GM19025 (cell line): ENCODE data around the gene BATF3.

Experiments
- ATAC-seq: cut with Tn5 transposase; IDR thresholded peaks from one replicate; pipeline ENCODE4 v1.9.1; 2021; ENCODE audit warnings: mild to moderate bottlenecking, low read depth, moderate library complexity; ENCODE audit not compliant: unreplicated experiment

The BATF3 gene

DNA sequence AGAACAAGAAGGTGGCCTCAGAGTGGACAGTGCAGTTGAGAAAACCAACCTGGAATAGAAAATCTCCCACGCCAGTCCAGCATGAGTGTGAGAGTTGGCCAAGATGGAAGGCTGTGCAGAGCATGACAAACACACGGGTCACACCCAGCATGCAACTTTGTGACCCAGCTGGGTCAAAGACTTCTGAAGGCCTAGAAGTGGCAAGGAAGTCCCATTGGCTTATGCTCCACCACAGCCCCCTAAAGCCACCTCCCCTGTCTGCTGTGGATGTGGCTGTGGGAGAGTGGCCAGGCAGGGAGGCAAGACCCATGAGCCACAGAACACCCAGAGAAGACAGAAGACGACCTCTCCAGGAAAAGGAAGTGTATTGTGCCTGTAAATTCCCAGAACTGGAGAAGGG, 13.6 kb downstream of the BATF3 start:
- ATAC-seq = no peak

- ATAC-seq = no peak
These were observed 14.2 kb downstream of the BATF3 start for GRCh38 chr1:212685429-212685828.

DNA sequence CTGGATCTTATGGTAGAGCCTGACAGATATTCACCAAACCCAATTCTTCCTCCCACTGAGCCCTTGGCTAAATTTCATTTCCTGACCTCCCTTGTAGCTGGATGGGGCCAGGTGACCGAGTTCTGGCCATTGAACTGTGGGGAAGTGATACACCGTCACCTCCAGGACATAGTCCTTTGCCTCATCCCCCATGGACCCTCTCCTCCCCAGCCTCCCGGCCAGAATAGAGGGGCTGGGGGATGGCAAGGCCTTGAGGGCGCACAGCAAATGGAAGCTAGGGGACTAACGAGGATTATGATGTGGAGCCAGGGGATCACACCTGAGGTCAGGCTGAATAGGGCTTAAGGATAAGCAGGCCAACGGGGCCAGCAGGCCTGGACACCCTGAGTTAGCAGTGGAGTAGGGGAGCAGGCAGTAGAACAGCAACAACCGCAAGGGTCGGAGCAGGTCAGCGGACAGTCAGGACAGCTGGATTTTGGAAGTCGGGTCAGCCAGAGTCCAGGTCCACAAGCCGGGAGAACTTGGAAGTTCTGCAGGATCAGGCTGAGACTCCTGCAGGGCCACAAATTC, 15.0 kb downstream of the BATF3 start:
- no peak for ATAC-seq

- ATAC-seq = no peak
These were observed 15.6 kb downstream of the BATF3 start for GRCh38 chr1:212684076-212684475.

DNA sequence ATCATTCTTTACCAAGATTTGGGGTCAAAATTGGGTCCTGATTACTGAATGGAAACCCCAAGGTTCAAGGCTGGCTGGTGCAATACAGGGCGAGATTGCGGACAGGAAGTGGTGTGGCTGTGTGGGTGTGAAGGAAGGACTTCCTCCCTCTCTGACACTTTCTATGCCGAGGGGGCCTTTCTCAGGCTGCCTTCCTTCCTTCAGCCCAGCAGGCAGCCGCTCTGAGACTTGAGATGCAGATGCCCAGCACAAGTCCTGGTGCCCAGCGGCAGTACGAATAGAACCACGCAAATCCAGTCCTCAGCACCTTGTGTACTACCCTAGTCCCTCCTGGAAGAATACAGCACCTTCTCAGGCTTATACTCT, 16.3 kb downstream of the BATF3 start:
- peak; percentile 58 for ATAC-seq

GRCh38 chr1:212680680-212681389, 18.8 kb downstream of the BATF3 start:
- no peak for ATAC-seq

GRCh38 chr1:212678456-212679410, 20.9 kb downstream of the BATF3 start:
- peak; percentile 56 for ATAC-seq

DNA sequence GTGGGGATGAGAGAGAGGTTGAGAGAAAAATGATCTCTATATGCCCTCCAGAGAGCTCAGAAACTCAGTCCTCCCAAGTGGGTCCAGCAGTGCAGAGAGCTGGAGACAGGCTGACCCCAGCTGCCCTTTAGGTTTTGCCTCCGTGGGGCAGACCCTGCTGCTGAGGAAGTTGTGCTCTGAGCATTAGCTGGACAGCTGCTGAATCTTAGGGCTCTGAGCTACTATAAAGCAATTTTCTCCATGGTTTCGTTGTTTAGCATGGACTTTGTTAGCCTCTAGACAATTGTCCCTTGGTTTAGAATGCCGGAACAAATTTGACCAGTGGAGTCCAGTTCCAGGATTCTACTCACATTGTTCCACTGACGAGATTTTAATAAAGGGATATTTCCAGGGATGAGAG, 22.1 kb downstream of the BATF3 start:
- ATAC-seq = no peak

- no peak for ATAC-seq
These were observed 22.5 kb downstream of the BATF3 start for GRCh38 chr1:212677136-212677535.

GRCh38 chr1:212675675-212676074, 24.0 kb downstream of the BATF3 start:
- ATAC-seq = no peak

DNA sequence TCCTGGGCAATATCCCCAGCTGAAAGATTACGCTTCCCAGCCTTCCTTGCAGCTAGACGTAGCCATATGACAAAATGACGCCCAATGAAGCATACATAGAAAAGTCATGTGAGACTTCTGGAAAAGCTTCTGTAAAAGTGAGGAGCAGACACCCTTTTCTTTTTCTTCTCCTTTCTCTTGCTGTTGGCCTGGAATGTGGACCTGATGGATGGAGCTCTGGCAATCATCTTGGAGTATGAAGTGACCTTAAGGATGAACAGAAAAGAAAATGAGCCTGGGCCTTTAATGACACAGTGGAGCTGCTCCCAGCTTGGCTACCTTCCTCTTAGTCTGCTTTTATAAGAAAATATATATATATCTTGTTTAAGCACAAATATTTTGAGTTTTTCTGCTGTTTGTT, 24.8 kb downstream of the BATF3 start:
- no peak for ATAC-seq

GRCh38 chr1:212671342-212672031, 28.2 kb downstream of the BATF3 start:
- peak; percentile 56 for ATAC-seq

DNA sequence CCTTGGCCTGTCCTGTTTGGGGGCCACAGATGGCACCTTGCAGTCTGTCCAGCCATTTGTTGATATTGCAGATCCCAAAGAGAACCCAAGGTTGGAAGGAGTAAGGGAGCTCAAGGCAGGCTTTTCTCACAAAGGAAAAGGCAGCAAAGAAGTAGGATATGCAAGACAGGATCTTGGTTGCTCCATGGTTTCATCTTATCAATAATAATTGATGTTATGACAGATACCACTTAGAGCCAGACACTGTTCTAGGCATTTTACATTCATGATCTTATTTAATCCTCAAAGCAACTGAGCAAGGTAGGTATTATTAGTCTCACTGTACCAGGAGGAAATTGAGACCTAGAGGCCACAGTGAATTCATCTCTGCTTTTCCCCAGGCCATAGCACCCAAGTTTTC, 28.8 kb downstream of the BATF3 start:
- no peak for ATAC-seq

- no peak for ATAC-seq
These were observed 29.3 kb downstream of the BATF3 start for GRCh38 chr1:212670301-212670700.

- no peak for ATAC-seq
These were observed 30.0 kb downstream of the BATF3 start for GRCh38 chr1:212669600-212669999.

GRCh38 chr1:212669102-212669501, 30.5 kb downstream of the BATF3 start:
- no peak for ATAC-seq

- no peak for ATAC-seq
These were observed 31.2 kb downstream of the BATF3 start for GRCh38 chr1:212668477-212668876.

- ATAC-seq = no peak
These were observed 32.2 kb downstream of the BATF3 start for GRCh38 chr1:212667223-212668139.

GRCh38 chr1:212666116-212666775, 33.4 kb downstream of the BATF3 start:
- ATAC-seq = no peak
